Measurements from ENCODE around the gene BSX.
A peak's percentile ranks its signal among the peaks of the same experiment; 100 is the strongest.

BSX gene

GRCh38 chr11:122981388-122982264 lies at the start of gene BSX:
Gene BSX (minus strand): TSS chr11:122981834. CDS start chr11:122981671, 163 bp downstream.
- peak; percentile 20 for DNase-seq

DNA sequence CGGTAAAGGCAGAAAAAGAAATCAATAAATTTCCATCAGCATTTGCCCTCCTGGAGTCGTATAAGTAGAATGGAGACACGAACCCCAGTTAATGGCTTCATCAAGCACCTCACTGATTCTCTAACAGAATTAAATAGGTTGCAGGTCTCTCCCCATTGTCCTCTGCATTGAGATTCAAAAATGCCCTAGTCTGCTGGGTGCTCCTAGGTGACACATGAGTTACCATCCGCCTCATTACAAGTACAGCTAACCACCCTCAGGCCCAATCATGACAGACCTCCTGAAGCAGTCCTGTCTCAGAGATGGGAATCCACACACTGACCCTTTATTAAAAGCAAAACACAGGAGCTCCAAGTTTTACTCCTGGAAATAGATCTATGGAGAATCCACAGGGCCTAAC lies 48.9 kb upstream of the BSX start:
- DNase-seq = no peak

- peak; percentile 38 for DNase-seq
These were observed 39.3 kb upstream of the BSX start for GRCh38 chr11:123020968-123021367.

- DNase-seq = no peak
These were observed 37.1 kb upstream of the BSX start for GRCh38 chr11:123018702-123019101.

- DNase-seq = no peak
These were observed 29.9 kb upstream of the BSX start for GRCh38 chr11:123011510-123011909.

GRCh38 chr11:123006860-123007542 lies 25.4 kb upstream of the BSX start:
- DNase-seq = no peak

GRCh38 chr11:123000721-123001120 lies 19.1 kb upstream of the BSX start:
- no peak for DNase-seq

- DNase-seq = no peak
These were observed 17.2 kb upstream of the BSX start for GRCh38 chr11:122998727-122999366.

DNA sequence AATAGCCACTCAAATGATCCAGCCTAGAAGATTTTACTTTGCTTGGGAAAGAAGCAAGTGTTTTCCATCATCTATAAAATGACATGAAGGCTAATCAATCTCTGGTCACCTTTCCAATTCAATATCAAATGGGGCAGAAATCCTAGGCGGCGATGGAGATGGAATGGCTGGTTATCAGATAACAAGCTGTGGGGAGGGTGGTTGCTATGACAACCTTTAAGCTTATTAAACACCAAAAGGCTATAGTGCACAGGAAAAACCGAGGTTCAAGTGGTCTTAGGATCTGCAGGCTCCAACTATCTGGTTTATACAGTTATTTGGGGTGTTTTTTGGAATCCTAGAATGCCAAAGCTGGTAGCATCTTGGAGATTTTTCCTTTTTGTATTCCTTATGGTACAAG lies 13.9 kb upstream of the BSX start:
- no peak for DNase-seq

DNA sequence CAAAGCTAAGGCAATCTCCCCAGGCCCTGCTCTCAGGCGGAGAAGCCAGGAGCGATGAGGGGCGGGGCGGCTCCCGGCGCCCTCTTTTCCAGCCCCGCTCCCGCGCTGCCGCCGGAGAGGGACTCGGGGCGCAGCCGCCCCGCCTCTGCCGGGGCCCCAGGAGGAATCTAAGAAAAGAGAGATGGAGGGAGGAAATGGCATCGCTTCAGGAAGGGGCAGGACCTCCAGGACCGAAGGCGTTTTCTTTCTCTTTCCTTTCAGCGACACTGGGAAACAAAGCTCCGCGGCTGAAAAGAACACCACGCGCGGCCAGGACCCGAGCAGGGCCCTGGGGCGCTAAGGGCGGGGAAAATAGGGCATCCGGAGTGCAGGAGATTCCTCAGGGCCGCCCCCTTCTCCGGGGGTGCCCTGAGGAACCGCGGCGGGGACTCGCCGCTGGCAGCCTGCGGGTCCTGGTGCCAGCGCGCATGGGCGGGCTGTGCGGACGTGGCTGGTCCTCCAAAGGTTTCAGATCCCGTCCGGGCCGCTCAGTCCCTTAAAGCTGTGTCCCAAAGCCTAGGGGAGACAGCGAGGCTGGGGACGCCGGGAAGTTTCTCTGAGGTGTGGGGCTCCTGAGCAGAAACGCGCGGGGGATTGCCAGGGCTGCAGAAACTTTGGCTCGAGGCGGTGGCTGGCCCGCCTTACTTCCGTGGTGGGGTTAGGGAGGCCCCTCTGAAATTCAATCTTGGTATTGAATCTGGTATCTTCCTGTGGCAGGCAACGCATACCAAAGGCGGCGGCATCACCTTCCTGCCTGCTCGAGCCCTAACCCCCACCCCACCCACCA lies 2.8 kb upstream of the BSX start:
- no peak for DNase-seq

DNA sequence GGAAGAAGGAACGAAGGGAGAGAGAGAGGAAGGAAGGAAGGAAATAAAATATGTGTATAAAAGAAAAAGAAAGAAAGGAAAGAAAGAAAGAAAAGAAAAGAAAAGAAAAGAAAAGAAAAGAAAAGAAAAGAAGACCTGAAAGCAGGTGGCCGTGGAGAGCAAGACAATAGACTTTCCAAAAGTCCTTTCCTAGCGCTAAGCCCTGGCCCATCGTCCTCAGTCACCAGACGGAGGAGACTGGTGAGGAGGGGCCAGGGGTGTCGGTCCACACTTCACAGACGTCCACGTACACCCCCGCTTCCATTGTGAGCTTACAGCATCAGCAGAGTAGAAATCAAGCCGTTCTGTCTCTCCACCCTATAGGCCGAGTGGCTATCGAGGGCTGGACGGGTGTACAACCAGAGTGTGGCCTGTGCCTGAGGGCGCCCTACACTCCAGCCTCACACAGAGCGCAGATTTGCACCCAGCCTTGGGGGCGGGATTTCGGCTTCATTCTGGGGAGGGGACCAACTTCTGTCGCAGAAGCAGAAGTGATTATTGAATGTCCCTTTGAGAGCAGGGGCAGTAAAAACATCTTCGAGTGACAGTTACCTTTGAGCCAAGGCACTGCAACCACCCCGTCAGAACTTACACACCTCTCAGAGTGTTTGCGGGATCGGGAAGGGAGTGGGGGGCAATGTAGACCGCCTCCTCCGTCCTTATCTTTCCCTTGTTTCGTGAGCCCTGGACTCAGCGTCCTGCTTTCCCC lies 2.0 kb upstream of the BSX start:
- DNase-seq = no peak

GRCh38 chr11:122979815-122980595 lies 1.6 kb downstream of the BSX start:
- no peak for DNase-seq

DNA sequence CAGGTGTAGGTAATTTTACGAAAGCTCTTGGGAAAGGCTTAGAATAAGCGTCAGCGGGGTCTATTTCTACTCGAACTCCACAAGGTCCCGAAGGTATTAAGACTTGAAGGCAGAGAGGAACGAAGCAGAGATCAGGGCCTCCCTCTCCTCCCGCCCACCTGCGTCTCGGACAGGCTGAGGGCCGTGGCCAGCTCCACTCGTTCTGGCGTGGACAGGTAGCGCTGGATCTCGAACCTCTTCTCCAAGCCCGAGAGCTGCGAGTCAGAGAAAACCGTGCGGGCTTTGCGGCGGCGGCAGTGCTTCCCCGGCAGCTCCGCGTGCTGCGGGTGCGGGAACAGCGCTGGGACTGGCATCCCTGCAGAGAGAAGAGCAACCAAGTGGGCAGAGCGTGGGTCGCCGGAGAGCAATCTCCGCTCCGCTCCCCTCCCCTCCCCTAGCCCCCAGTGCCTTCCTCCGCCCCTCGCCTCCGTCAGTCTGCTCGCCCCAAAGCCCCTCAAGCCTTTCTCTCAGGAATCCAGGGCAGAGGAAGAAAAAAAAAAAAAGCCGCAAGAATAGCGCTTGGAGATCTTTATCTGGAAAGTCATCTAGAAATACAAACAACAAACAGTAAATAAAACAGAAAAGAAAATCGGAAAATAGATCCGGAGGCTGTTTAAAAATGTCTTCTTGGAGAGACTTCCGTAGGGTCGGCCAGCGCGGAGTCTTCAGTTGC lies 2.4 kb downstream of the BSX start:
- no peak for DNase-seq

- no peak for DNase-seq
These were observed 3.4 kb downstream of the BSX start for GRCh38 chr11:122978299-122978620.

- DNase-seq = no peak
These were observed 4.0 kb downstream of the BSX start for GRCh38 chr11:122977470-122978298.

- no peak for DNase-seq
These were observed 4.7 kb downstream of the BSX start for GRCh38 chr11:122976734-122977469.

GRCh38 chr11:122976061-122976733 lies 5.4 kb downstream of the BSX start:
- DNase-seq = no peak

DNA sequence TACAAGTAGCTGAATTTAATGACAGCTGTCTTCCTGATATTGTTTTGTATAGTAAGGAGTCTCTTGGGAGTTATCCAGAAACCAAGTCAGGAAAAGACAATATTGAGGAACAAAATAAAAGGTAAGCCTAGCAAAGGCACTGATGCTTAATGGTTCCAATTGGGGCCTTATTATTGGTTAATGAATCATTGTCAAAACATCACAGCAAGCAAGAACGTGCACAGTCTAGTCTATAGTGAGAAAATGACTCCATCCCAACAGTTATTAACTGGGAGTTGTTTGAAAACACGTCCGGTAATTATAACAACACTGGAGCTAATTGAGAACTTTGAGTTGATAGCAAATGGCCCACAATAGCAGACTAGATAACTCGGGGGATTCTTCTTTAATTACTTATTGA lies 17.7 kb downstream of the BSX start:
- no peak for DNase-seq

GRCh38 chr11:122954455-122954854 lies 27.2 kb downstream of the BSX start:
- DNase-seq = no peak
